GM12892 (cell line): ENCODE results near the gene DNAJB1.

Experiments used
- POLR2A ChIP-seq: IDR thresholded peaks from 2 replicates; pipeline ENCODE4 v1.6.1; 2011; ENCODE audit warnings: low read depth, low read length, control low read depth
- POLR2AphosphoS5 ChIP-seq: IDR thresholded peaks from 2 replicates; pipeline ENCODE4 v1.6.1; 2011; ENCODE audit warnings: low read depth, low read length, control low read depth

- no peak for TF ChIP-seq POLR2A
- TF ChIP-seq POLR2AphosphoS5 = no peak
Measured at GRCh38 chr19:14528419-14529253, 10.4 kb upstream of the DNAJB1 start.
